ENCODE measurements around the gene OPTC. TPM values are rescaled to one million over a fixed set of nuclear protein-coding genes. Genes with fewer than 3 reads are reported as not detected.
"Not testable (repeated sequence)": the region's sequence is repeated elsewhere in the genome, so short reads cannot be mapped to it uniquely, and the experiment has no call there.

Gene OPTC
- 0.36 TPM for total RNA-seq (ENCODE audit: unreplicated experiment)
- long read RNA-seq, result 0 reads

GRCh38 chr1:203493901-203494300 is at the start of gene OPTC:
Gene OPTC, plus strand, starts transcription at chr1:203494153. Its CDS starts 1,853 bp downstream, at chr1:203496006.
- Mint-ChIP-seq H3K9me3 (ENCODE audit: unreplicated experiment) (no peaks in the 10 kb centered on the region), H3K27me3 (ENCODE audit: unreplicated experiment) (peaks cover 2% of the 10 kb centered on the region), H3K4me3 (ENCODE audit: unreplicated experiment) (no peak within 1 kb of the TSS), H3K27ac (ENCODE audit: unreplicated experiment) (no peak within 1 kb of the TSS), H3K36me3 (ENCODE audit: low read depth, unreplicated experiment) (no peaks in the 10 kb centered on the region), H3K4me1 (ENCODE audit: unreplicated experiment) (peaks cover 4% of the 10 kb centered on the region)
- no peak for DNase-seq (ENCODE audit: low spot score)
- no peak for TF ChIP-seq CTCF (IDR thresholded peaks at IDR 0.05; ENCODE audit: unreplicated experiment)

GRCh38 chr1:203444171-203444576 is 49.8 kb upstream of the OPTC start:
- H3K9me3 Mint-ChIP-seq (ENCODE audit: unreplicated experiment), result no peaks in the 10 kb centered on the region
- no peak for DNase-seq (ENCODE audit: low spot score)
- H3K4me1 Mint-ChIP-seq (ENCODE audit: unreplicated experiment), result peaks cover 43% of the 10 kb centered on the region
- H3K4me3 Mint-ChIP-seq (ENCODE audit: unreplicated experiment), result no peak overlapping the region
- H3K27me3 Mint-ChIP-seq (ENCODE audit: unreplicated experiment), result peaks cover 16% of the 10 kb centered on the region
- H3K27ac Mint-ChIP-seq (ENCODE audit: unreplicated experiment), result no peak overlapping the region
- peaks cover 5% of the 10 kb centered on the region for H3K36me3 Mint-ChIP-seq (ENCODE audit: low read depth, unreplicated experiment)
- TF ChIP-seq CTCF (IDR thresholded peaks at IDR 0.05; ENCODE audit: unreplicated experiment), result no peak

- H3K4me1 Mint-ChIP-seq (ENCODE audit: unreplicated experiment), result peaks cover 52% of the 10 kb centered on the region
- no peak overlapping the region for H3K4me3 Mint-ChIP-seq (ENCODE audit: unreplicated experiment)
- no peak for TF ChIP-seq CTCF (IDR thresholded peaks at IDR 0.05; ENCODE audit: unreplicated experiment)
- H3K27me3 Mint-ChIP-seq (ENCODE audit: unreplicated experiment), result peaks cover 18% of the 10 kb centered on the region
- H3K36me3 Mint-ChIP-seq (ENCODE audit: low read depth, unreplicated experiment), result peaks cover 5% of the 10 kb centered on the region
- H3K27ac Mint-ChIP-seq (ENCODE audit: unreplicated experiment), result no peak overlapping the region
- no peaks in the 10 kb centered on the region for H3K9me3 Mint-ChIP-seq (ENCODE audit: unreplicated experiment)
- DNase-seq (ENCODE audit: low spot score), result no peak
Measured at GRCh38 chr1:203447151-203447550, 46.8 kb upstream of the OPTC start.

- not testable (repeated sequence) for DNase-seq (ENCODE audit: low spot score); H3K27ac Mint-ChIP-seq (ENCODE audit: unreplicated experiment); H3K4me3 Mint-ChIP-seq (ENCODE audit: unreplicated experiment); H3K9me3 Mint-ChIP-seq (ENCODE audit: unreplicated experiment); H3K36me3 Mint-ChIP-seq (ENCODE audit: low read depth, unreplicated experiment)
- Mint-ChIP-seq H3K4me1 (ENCODE audit: unreplicated experiment) (peaks cover 51% of the 10 kb centered on the region), H3K27me3 (ENCODE audit: unreplicated experiment) (peaks cover 15% of the 10 kb centered on the region)
Measured at GRCh38 chr1:203447598-203447997, 46.4 kb upstream of the OPTC start.

GRCh38 chr1:203448521-203449061 is 45.4 kb upstream of the OPTC start:
- Mint-ChIP-seq H3K36me3 (ENCODE audit: low read depth, unreplicated experiment) (peaks cover 5% of the 10 kb centered on the region), H3K4me1 (ENCODE audit: unreplicated experiment) (peaks cover 51% of the 10 kb centered on the region), H3K9me3 (ENCODE audit: unreplicated experiment) (no peaks in the 10 kb centered on the region), H3K27ac (ENCODE audit: unreplicated experiment) (no peak overlapping the region), H3K27me3 (ENCODE audit: unreplicated experiment) (peaks cover 13% of the 10 kb centered on the region), H3K4me3 (ENCODE audit: unreplicated experiment) (no peak overlapping the region)
- no peak for DNase-seq (ENCODE audit: low spot score)
- no peak for TF ChIP-seq CTCF (IDR thresholded peaks at IDR 0.05; ENCODE audit: unreplicated experiment)
